AG04450 (cell line): ENCODE results near the gene UBE2E2. TPM values are rescaled to one million over a fixed set of nuclear protein-coding genes. Genes with fewer than 3 reads are reported as not detected.

Experiments used
- CTCF ChIA-PET: fragments of 300-600, 350-600 bp; formaldehyde crosslinking; extraction: SDS; loops from one replicate; lab custom pipeline; 2022; ENCODE audit warnings: antibody characterized with exemption, inconsistent platforms; lab: Charles Lee
- POLR2A ChIA-PET: fragments of 350-600 bp; formaldehyde crosslinking; extraction: SDS; loops from one replicate; lab custom pipeline; 2021; ENCODE audit warnings: antibody characterized with exemption, inconsistent platforms; lab: Yijun Ruan, JAX
- DNase-seq: peaks from one replicate; pipeline ENCODE4 v3.0.0-alpha.2; 2011; ENCODE audit warnings: low read depth, low spot score
- H3K27ac ChIP-seq: one replicate; pipeline ENCODE4 v1.5.1; 2012; ENCODE audit warnings: low read depth, low read length, control low read depth
- H3K27me3 ChIP-seq: one replicate; pipeline ENCODE4 v1.6.0; 2012; ENCODE audit warnings: low read length; ENCODE audit not compliant: control insufficient read depth, insufficient read depth
- H3K4me3 ChIP-seq: 2 replicates; pipeline ENCODE4 v1.5.1; 2011; ENCODE audit warnings: mild to moderate bottlenecking, low read depth, low read length, control low read depth
- H3K9me3 ChIP-seq: 2 replicates; pipeline ENCODE4 v1.5.1; 2012; ENCODE audit warnings: low read length; ENCODE audit not compliant: control insufficient read depth, insufficient read depth
- CTCF ChIP-seq: IDR thresholded peaks from 2 replicates; pipeline ENCODE4 v1.5.1; 2011; ENCODE audit warnings: low read depth, low read length, control low read depth, inconsistent platforms
- polyA plus RNA-seq: library from polyadenylated mRNA; depleted of rRNA; stranded (reverse); fragments of >200 nt; gene quantifications from 2 replicates; pipeline ENCODE4 v1.2.3, GENCODE V29; 2011

The UBE2E2 gene
- polyA plus RNA-seq, 1 experiment, result 43.2 TPM

- POLR2A ChIA-PET, result no interaction called here
These were observed 36.3 kb upstream of the UBE2E2 start for GRCh38 chr3:23166845-23167244.

GRCh38 chr3:23169551-23169950 is 33.6 kb upstream of the UBE2E2 start:
- Histone ChIP-seq H3K4me3 (no peak overlapping the region), H3K27ac (no peak overlapping the region), H3K9me3 (no peaks in the 10 kb centered on the region), H3K27me3 (peaks cover 38% of the 10 kb centered on the region)
- no peak for TF ChIP-seq CTCF
- no peak for DNase-seq
- ChIA-PET CTCF (no interaction called here), POLR2A (no interaction called here)

More at GRCh38 chr3:23166845-23167244, 36.3 kb upstream of the UBE2E2 start:
- Histone ChIP-seq H3K4me3 (no peak overlapping the region), H3K27me3 (peaks cover 28% of the 10 kb centered on the region), H3K9me3 (no peaks in the 10 kb centered on the region), H3K27ac (no peak overlapping the region)
- CTCF ChIA-PET, result no interaction called here
- DNase-seq, result no peak
- TF ChIP-seq CTCF, result no peak

GRCh38 chr3:23170291-23170690 is 32.8 kb upstream of the UBE2E2 start:
- TF ChIP-seq CTCF, result no peak
- Histone ChIP-seq H3K9me3 (no peaks in the 10 kb centered on the region), H3K27ac (no peak overlapping the region), H3K4me3 (no peak overlapping the region), H3K27me3 (peaks cover 38% of the 10 kb centered on the region)
- no peak for DNase-seq
- ChIA-PET CTCF (no interaction called here), POLR2A (no interaction called here)

DNA sequence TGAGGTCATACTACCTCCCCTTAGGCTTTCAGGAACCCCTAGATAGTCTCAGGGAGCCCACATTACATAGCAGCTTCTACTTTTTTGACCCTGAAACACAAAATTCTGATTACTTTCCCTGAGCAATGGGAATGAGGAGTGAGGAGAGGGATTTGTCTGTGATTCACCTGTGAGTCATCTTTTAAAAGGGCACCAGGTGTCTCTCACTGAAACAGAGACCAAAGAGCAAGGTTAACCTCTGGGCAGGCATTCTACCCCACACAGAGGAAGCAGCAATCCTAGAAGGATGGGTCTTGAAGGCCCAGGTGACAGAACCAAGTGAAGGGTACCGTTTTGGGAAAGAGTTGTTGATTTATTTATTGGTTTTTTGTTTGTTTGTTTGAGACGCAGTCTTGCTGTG is 31.1 kb upstream of the UBE2E2 start:
- POLR2A ChIA-PET, result no interaction called here

More for the DNA sequence above, 31.1 kb upstream of the UBE2E2 start:
- no peak for DNase-seq
- CTCF ChIA-PET, result no interaction called here
- TF ChIP-seq CTCF, result no peak
- Histone ChIP-seq H3K4me3 (no peak overlapping the region), H3K27me3 (peaks cover 38% of the 10 kb centered on the region), H3K27ac (no peak overlapping the region), H3K9me3 (no peaks in the 10 kb centered on the region)
